Activated CD4-positive, alpha-beta T cell treated with anti-CD3 and anti-CD28 coated beads, Interleukin-2, amount 50 U/mL, for 1 hour (primary cell): ENCODE measurements around the gene CSNK2B.

ENCODE experiments used
- DNase-seq: peaks from one replicate; pipeline ENCODE4 v3.0.0-alpha.2; 2020

CSNK2B gene

DNA sequence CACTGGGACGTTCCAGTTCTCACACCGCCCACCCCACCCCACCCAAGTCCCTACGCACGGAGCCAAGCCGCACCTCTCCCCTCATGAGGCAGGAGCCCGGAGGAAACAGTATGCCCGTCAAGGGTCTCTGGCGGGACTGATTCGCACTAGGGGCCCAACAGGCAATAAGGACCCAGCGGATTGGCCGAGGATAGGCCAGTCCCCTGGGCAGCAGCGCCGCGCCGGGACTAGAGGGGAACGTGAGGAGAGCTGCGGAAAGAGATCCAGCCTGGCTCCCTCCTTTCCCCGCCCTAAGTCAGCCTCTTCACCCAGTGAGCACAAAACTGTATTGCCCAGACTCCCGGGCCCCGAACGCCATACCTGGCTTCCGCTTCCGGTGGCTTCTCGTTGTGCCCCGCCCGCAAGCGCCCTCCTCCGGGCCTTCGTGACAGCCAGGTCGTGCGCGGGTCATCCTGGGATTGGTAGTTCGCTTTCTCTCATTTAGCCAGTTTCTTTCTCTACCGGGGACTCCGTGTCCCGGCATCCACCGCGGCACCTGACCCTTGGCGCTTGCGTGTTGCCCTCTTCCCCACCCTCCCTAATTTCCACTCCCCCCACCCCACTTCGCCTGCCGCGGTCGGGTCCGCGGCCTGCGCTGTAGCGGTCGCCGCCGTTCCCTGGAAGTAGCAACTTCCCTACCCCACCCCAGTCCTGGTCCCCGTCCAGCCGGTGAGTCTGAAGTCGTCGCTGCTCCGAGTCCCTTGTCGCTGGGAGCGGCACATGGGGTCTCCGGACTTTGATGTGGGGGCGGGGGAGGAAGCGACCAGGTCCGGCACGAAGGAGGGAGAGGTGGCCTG lies at the start of gene CSNK2B:
Gene CSNK2B (plus strand): TSS at position 580 of the 836 bp plus-strand sequence. CDS start 752 bp downstream, outside the sequence.
- peak; percentile 98 for DNase-seq

DNA sequence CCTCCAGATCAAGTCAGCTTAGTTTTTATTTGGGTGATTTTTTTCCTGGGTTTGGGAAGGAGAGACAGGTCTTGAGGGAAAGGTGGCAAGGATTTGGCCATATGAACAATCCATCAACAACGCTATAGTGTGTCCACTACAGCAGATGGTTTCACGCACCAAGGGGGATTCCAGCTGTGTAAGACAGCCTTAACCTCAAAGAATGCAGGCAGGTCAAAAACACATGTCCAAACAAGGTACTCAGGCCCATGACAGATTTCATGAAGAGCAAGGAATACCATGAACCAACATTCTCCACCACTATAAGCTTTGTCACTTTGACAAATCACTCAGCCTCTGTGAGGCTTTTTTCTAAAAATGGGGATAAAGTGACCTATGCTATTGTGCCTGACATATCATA lies 48.9 kb upstream of the CSNK2B start:
- no peak for DNase-seq

DNA sequence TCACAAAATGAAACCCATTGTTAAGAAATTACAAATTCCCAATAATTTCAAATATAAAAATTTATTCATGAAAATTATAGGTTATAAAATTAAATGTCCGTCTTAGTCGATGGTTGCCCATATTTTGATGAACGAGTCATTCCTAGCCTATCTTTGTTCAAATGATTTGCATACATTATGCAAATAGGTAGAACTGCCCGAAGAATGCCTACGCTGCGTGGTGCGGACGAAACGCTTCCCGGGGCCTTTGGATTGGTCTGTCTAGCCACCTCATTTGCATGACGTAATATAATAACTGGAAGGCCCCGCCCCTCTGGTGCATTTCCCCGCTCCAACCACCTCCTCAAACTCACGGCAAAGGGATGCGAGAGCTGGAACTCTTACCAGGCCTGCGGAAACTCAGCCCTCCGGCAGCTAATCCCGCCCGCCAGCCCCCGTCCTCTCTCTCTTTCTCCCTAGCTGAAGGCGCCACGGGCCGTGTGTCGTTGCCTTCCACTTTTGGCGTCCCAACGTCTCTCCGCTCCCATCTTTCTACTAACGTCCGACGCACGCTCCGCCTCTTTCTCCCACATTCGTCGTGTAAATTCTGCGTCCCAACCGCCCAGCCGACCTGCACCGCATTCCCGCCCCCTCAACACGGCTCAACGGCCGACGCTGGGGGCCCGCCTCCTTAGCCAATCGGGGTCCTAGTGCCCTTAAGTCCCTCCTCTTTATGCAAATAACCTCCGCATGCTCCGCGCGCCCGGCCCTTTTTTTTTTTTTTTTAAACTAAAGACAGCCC lies 45.9 kb upstream of the CSNK2B start:
- DNase-seq, result peak; percentile 94

DNA sequence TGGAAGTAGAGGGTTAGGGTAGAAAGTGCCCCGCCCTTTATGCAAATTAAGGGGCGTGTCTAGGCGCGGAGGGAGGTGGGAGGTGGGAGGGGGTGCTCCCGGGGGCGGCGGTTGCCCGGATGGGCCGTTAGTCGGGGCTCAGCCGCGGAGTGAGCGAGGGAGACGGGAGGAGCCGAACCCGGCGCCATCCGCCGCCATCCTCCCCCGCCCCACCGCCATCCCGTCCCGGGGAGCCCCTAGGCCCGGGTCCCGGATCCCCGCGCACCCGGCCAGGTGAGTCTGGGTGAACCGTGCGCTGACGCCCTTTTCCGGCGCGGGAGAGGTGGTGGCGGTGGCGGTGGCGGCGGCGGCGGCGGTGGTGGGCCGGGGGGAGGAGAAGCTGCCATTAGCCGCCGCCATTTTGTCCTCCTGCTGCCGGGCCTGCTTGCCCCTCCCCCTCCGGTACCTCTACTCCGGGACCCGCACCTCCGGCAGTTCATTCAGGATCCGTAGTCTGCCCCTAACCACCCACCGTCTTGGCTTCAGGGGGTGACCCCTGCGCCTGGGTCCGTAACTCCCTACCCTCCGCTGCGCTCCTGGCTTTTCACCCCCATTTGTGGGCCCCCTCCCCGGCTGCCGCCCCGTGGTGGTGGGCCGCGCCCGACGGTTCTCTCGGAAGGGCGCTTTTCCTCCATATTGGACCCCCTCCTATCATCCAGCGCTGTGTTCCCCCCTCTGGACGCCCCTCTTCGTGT lies 45.1 kb upstream of the CSNK2B start, which contains the start of gene PRRC2A:
Gene PRRC2A (plus strand): TSS at position 130 of the 734 bp plus-strand sequence. CDS start 2,075 bp downstream, outside the sequence.
- peak; percentile 78 for DNase-seq

DNA sequence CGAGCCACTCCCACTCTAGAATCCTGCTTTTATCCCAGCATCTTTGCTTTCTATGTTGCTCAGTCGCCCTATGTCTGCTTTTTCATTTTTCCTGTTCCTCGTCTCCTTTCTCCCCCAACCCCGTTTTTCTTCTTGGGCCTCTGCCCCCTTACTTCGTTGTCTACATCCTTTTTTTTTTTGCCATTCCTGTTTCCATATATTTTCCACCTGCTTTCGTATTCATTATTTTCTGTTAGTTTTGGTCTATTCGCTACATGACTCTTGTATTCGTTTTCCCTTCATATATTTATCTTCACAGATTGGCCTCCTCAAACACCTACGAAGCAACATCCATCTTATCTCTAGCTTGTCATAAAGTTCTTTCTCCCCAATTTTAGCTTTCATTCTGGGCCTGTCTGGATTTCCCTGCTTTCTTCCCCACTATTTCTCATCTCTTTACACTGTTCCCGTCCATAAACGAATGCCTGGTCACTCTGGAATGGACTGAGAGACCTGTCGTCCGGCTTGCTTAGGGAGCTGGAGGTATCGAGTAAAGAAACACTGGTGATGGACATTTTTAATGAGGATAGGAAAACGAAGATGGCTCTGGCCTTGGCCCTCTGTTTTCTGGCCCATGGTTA lies 44.5 kb upstream of the CSNK2B start:
- DNase-seq, result no peak

DNA sequence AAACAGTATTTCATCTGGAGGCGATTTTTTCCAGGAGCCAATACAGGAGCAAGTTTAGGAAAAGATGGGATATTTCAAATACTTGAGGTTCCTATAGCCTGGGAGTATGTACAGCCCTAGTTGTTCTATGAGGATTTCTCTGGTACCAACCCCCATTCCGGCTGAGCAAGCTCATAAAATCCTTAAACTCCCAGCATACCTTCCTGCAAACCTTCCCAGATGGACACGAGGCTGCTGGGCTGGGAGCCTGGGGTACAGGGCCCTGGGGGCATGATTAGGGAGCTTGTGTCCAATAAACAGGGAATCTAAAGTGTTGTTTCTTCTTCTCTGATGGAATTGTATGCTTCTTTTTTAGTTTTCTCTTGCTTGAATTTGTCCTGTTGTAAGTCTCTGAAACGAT lies 43.9 kb upstream of the CSNK2B start:
- DNase-seq, result no peak

DNA sequence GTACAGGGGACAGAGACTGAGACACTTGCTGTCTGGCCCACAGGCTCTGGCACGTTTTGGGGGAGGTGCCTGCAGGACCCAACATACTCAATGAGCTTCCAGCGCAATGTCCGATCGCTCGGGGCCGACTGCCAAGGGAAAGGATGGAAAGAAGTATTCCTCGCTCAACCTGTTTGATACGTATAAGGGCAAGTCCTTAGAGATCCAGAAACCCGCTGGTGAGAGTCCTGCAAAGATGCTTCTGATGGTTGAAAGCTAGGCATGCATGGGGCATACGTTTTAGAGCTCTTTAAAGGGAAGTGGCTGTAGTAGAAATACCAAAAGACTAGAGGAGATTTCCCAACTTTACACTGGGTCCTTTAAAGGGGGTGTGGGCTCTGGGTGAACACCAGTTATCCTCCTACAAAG lies 43.2 kb upstream of the CSNK2B start:
- DNase-seq, result no peak

DNA sequence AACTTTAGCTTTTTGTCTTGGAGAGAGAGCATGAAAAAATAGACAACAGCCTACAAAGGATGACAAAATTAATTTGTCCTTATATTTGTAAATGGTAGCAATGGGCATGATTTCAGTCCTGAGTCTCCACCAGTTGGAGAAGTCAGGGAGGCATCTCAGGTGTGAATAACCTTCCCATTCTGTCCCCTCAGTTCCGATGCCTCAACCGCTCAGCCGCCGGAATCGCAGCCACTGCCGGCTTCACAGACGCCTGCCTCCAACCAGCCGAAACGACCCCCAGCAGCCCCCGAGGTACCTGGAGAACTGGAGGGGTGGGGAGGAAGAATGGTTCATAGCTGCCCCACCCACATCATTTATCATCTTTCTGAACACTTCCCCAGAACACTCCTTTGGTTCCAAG lies 41.8 kb upstream of the CSNK2B start:
- DNase-seq, result no peak

DNA sequence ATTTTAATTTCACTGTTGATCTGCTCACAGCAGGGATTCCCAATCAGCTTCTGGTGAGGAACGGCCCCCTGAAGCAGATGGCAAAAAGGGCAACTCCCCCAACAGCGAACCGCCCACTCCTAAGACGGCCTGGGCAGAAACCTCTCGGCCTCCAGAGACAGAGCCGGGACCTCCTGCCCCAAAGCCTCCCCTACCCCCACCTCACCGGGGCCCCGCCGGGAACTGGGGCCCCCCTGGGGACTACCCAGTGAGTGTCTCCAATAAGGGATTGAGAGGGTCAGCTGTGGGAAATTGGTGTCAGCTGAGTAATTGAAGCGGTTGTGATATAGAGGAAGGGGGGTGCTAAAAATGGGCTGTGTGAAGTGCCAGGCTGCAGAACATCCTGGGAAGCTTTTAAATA lies 38.9 kb upstream of the CSNK2B start:
- no peak for DNase-seq

DNA sequence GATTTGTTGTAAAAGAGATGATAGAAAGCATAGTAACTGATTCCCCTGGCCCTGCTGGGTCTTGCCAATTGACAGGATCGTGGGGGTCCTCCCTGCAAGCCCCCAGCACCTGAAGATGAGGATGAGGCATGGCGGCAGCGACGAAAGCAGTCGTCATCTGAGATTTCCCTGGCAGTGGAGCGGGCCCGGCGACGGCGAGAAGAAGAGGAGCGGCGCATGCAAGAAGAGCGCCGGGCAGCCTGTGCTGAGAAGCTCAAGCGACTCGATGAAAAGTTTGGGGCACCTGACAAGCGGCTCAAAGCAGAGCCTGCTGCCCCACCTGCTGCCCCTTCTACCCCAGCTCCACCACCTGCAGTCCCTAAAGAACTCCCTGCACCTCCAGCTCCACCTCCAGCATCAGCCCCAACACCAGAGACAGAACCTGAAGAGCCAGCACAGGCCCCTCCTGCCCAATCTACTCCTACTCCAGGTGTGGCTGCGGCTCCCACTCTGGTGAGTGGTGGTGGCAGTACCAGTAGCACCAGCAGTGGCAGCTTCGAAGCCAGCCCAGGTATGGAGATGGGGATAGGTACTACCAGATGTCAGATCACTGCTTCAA lies 38.1 kb upstream of the CSNK2B start:
- no peak for DNase-seq

DNA sequence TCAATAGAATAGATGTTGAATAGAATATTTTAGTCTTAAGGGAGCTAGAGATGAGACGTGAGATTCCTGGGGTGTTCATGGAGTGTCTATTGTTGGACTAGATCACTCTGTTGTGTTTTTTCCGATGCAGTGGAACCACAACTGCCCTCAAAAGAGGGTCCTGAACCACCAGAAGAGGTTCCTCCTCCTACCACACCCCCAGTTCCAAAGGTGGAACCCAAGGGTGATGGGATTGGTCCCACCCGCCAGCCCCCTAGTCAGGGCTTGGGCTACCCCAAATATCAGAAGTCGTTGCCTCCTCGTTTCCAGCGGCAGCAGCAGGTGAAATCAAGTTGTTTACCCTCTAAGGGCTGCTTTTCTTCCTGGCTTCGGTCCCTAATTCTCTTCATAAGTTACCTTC lies 36.9 kb upstream of the CSNK2B start:
- DNase-seq, result no peak

DNA sequence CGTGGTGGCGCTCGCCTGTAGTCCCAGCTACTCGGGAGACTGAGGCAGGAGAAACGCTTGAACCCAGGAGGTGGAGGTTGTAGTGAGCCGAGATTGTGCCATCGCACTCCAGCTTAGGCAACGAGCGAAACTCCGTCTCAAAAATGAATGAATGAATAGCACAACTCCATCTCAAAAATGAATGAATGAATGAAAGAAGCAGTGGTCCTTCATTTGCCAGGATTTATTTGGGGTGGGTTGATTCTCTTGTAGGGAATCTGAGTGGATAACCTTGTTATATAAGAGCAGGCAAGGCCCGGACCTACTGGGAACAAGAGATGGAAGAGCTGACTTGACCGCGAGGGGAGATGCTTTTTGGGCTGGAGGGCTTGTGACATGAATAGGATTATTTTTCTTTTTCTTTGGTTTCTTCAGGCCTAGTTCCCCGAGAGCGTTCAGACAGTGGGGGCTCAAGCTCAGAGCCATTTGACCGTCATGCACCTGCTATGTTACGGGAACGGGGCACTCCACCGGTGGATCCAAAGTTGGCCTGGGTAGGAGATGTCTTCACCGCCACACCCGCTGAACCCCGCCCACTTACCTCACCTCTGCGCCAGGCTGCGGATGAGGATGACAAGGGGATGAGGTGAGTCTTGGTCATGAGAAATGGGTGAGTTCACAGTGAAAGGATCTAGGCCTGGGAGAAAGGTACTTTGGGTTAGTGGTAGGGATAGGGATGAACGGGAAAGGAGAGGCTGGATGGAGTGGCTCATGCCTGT lies 35.5 kb upstream of the CSNK2B start:
- DNase-seq, result no peak

DNA sequence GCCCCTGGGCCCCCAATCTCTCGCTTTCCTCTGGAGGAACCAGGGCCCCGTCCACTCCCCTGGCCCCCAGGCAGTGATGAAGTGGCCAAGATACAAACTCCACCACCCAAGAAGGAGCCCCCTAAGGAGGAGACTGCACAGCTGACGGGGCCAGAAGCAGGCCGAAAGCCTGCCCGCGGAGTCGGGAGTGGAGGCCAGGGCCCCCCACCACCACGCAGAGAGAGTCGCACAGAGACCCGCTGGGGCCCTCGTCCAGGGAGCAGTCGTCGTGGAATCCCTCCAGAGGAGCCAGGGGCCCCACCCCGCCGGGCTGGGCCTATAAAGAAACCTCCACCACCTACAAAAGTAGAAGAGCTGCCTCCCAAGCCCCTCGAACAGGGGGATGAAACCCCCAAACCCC lies 34.7 kb upstream of the CSNK2B start:
- DNase-seq, result no peak

DNA sequence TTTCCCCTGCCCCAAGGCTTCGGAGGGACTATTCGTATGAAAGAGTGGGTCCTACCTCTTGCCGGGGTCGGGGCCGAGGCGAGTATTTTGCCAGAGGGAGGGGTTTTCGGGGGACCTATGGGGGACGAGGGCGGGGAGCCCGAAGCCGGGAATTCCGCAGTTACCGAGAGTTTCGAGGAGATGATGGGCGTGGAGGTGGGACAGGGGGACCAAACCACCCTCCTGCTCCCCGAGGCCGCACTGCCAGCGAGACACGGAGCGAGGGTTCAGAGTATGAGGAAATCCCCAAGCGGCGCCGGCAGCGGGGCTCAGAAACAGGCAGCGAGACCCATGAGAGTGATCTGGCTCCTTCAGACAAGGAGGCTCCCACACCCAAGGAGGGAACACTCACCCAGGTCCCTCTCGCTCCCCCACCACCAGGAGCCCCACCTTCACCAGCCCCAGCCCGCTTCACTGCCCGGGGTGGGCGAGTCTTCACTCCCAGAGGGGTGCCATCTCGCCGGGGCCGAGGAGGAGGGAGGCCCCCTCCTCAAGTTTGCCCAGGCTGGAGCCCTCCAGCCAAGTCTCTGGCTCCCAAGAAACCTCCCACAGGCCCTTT lies 34.1 kb upstream of the CSNK2B start:
- no peak for DNase-seq

DNA sequence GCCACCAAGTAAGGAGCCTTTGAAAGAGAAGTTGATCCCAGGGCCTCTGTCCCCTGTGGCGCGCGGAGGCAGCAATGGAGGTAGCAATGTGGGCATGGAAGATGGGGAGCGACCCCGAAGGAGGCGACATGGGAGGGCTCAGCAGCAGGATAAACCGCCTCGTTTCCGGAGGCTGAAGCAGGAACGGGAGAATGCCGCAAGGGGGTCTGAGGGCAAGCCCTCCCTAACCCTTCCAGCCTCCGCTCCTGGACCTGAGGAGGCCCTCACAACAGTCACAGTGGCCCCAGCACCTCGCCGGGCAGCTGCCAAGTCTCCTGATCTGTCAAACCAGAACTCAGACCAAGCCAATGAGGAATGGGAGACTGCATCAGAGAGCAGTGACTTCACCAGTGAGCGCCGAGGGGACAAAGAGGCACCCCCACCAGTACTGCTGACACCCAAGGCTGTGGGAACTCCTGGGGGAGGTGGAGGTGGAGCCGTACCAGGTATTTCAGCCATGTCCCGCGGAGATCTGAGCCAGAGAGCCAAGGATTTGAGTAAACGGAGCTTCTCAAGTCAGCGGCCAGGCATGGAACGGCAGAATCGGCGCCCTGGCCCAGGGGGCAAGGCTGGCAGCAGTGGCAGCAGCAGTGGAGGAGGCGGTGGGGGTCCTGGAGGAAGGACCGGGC lies 33.5 kb upstream of the CSNK2B start:
- no peak for DNase-seq

DNA sequence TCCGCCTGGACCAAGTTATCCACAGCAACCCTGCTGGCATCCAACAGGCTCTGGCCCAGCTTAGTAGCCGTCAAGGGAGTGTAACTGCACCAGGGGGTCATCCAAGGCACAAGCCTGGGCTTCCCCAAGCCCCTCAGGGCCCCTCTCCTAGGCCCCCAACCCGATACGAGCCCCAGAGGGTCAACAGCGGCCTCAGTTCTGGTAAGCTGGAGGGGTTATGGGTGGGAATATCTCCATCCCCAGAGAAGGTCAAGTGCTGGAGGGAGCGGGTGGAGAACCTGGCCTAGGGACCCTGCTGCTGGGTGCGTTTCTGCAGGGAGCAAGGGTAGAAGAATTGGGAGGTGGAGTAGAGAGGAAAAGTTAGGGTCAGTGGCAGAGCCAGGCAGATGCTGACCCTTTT lies 32.4 kb upstream of the CSNK2B start:
- DNase-seq, result no peak

DNA sequence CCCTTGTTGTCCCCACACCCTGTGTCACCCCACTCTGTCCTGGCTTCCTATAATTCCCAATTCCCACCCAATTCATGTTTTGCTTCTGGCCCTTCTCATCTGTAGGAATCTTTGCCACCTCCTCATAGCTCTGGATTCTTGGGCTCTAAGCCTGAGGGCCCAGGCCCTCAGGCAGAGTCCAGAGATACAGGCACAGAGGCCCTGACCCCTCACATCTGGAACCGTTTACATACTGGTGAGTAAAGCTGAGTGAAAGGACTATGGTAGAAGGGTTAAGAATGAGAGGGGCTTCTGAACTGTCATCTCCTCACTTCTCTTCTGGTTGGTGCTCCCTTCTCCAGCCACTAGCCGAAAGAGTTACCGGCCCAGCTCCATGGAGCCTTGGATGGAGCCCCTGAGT lies 31.7 kb upstream of the CSNK2B start:
- no peak for DNase-seq

DNA sequence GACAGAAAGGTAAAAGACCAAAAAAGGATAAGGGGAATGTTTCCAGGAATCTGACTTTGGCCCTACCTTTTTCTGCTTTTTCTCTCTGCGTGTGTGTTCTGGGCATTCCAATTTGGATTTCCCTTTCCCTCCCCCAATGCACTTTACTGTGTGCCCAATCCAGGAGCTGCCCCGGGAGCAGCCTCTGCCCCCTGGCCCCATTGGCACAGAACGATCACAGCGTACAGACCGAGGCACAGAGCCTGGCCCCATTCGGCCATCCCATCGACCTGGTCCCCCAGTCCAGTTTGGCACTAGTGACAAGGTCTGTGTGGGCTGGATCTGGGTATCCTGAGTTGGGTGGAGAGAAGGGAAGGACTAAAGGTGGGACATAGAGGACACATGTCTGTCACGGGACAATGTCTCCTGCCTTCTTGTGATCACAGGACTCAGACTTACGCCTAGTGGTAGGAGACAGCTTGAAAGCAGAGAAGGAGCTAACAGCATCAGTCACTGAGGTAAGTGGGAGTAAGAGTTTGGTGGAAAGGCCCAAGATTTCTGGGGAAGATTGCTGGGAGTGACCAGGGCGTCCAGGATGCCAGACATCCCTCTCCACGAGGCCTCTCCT lies 30.8 kb upstream of the CSNK2B start:
- DNase-seq, result no peak

DNA sequence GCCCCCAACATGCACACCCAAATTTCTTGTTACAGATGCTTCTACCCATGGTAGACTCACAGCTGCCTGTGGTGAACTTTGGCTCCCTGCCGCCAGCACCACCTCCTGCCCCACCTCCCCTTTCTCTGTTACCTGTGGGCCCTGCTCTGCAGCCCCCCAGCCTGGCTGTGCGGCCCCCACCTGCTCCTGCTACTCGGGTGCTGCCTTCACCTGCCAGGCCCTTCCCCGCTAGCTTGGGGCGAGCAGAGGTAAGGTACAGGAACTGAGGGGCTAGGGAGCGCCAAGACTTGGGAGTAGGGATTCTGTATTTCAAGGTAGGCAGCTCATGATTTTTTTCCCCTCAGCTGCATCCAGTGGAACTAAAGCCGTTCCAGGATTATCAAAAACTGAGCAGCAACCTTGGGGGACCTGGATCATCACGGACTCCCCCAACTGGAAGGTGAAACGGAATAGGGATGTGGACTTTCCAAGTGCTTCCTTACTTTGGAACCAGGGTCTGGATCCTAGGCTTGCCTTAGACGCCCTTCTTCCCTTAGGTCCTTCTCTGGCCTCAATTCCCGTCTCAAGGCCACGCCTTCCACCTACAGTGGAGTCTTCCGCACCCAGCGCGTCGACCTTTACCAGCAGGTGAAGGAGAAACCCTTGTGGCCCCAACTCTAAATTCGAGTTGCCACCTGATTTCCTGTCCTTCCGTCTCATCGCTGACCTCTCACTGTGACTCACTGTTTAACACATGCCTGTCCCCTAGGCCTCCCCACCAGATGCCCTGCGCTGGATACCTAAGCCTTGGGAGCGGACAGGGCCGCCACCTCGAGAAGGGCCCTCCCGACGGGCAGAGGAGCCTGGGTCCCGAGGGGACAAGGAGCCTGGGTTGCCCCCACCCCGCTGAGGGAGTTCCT lies 28.9 kb upstream of the CSNK2B start:
- no peak for DNase-seq
